ENCODE measurements around the gene LDHAL6A.

LDHAL6A gene

GRCh38 chr11:18490736-18491485 is 35.3 kb downstream of the LDHAL6A start:
- DNase-seq (ENCODE audit: low read depth), result no peak

- no peak for DNase-seq (ENCODE audit: low read depth)
Measured at GRCh38 chr11:18491924-18492323, 36.3 kb downstream of the LDHAL6A start.

GRCh38 chr11:18492888-18493287 is 37.2 kb downstream of the LDHAL6A start:
- no peak for DNase-seq (ENCODE audit: low read depth)

- DNase-seq (ENCODE audit: low read depth), result no peak
Measured at GRCh38 chr11:18493310-18493709, 37.7 kb downstream of the LDHAL6A start.

GRCh38 chr11:18495271-18495670 is 39.6 kb downstream of the LDHAL6A start:
- DNase-seq (ENCODE audit: low read depth), result no peak

GRCh38 chr11:18495703-18496102 is 40.0 kb downstream of the LDHAL6A start:
- no peak for DNase-seq (ENCODE audit: low read depth)

GRCh38 chr11:18498039-18498438 is 42.4 kb downstream of the LDHAL6A start:
- DNase-seq (ENCODE audit: low read depth), result no peak

GRCh38 chr11:18501629-18502028 is 46.0 kb downstream of the LDHAL6A start:
- no peak for DNase-seq (ENCODE audit: low read depth)

- DNase-seq (ENCODE audit: low read depth), result no peak
Measured at GRCh38 chr11:18502352-18502751, 46.7 kb downstream of the LDHAL6A start.

- no peak for DNase-seq (ENCODE audit: low read depth)
Measured at GRCh38 chr11:18521122-18521521, 65.5 kb downstream of the LDHAL6A start.

GRCh38 chr11:18522388-18522787 is 66.7 kb downstream of the LDHAL6A start:
- DNase-seq (ENCODE audit: low read depth), result no peak

GRCh38 chr11:18523084-18523483 is 67.4 kb downstream of the LDHAL6A start:
- no peak for DNase-seq (ENCODE audit: low read depth)

GRCh38 chr11:18524248-18524647 is 68.6 kb downstream of the LDHAL6A start:
- DNase-seq (ENCODE audit: low read depth), result no peak

GRCh38 chr11:18526130-18526520 is 70.5 kb downstream of the LDHAL6A start:
- DNase-seq (ENCODE audit: low read depth), result no peak

- DNase-seq (ENCODE audit: low read depth), result peak; percentile 70
Measured at GRCh38 chr11:18526521-18527296, 71.1 kb downstream of the LDHAL6A start, which contains the start of gene TSG101. TSG101 (minus strand) TSS chr11:18526942; CDS start chr11:18526816, 126 bp downstream.

GRCh38 chr11:18527512-18527911 is 71.9 kb downstream of the LDHAL6A start:
- DNase-seq (ENCODE audit: low read depth), result peak; percentile 20
